HL-60/S4 (cell line): ENCODE results near the gene KCNH2.

Source experiments
- in situ Hi-C: fragments of 300-500 bp; cut with MboI; formaldehyde crosslinking; loops from 2 replicates; pipeline ENCODE4 v1.14.3; 2022; ENCODE audit warnings: low sequenced_read_pairs

The KCNH2 gene

GRCh38 chr7:150962553-150963399, 15.3 kb downstream of the KCNH2 start:
- in situ Hi-C loops: no loop called here

- in situ Hi-C loops: no loop called here
Measured at GRCh38 chr7:150962290-150962552, 15.9 kb downstream of the KCNH2 start.

- in situ Hi-C loops: no loop called here
Measured at GRCh38 chr7:150961510-150962289, 16.4 kb downstream of the KCNH2 start.

GRCh38 chr7:150959739-150960734, 18.1 kb downstream of the KCNH2 start:
- in situ Hi-C loops: no loop called here

- in situ Hi-C loops: no loop called here
Measured at GRCh38 chr7:150959081-150959480, 19.0 kb downstream of the KCNH2 start.

- in situ Hi-C loops: no loop called here
Measured at GRCh38 chr7:150958597-150958996, 19.5 kb downstream of the KCNH2 start.

GRCh38 chr7:150958062-150958552, 20.0 kb downstream of the KCNH2 start:
- in situ Hi-C loops: no loop called here

- in situ Hi-C loops: no loop called here
Measured at GRCh38 chr7:150957133-150958020, 20.7 kb downstream of the KCNH2 start.

- in situ Hi-C loops: no loop called here
Measured at GRCh38 chr7:150956395-150957132, 21.6 kb downstream of the KCNH2 start.

GRCh38 chr7:150955519-150956394, 22.4 kb downstream of the KCNH2 start:
- in situ Hi-C loops: no loop called here

GRCh38 chr7:150954986-150955518, 23.1 kb downstream of the KCNH2 start:
- in situ Hi-C loops: no loop called here

GRCh38 chr7:150954201-150954985, 23.7 kb downstream of the KCNH2 start:
- in situ Hi-C loops: no loop called here

GRCh38 chr7:150953061-150953997, 24.8 kb downstream of the KCNH2 start:
- in situ Hi-C loops: no loop called here

GRCh38 chr7:150952331-150953050, 25.6 kb downstream of the KCNH2 start:
- in situ Hi-C loops: no loop called here

GRCh38 chr7:150951521-150951920, 26.6 kb downstream of the KCNH2 start:
- in situ Hi-C loops: no loop called here

- in situ Hi-C loops: no loop called here
Measured at GRCh38 chr7:150951181-150951520, 27.0 kb downstream of the KCNH2 start.
